ENCODE results near the gene OFD1. TPM values are rescaled to one million over a fixed set of nuclear protein-coding genes. Genes with fewer than 3 reads are reported as not detected.

The OFD1 gene
- total RNA-seq, result 49.1 TPM

GRCh38 chrX:13734278-13735172 lies at the start of gene OFD1, which contains the start of gene TRAPPC2:
OFD1 (plus strand) TSS chrX:13734748; CDS start chrX:13735072, 324 bp downstream.
TRAPPC2 (minus strand) TSS chrX:13734620; CDS start chrX:13719963, 14,657 bp downstream.
- intact Hi-C loops (cut with DNase I), result no loop called here
- H3K9me3 ChIP-seq, result no peaks in the 10 kb centered on the region
- peak within 1 kb of the TSS; percentile 91 for H3K27ac ChIP-seq
- H3K27me3 ChIP-seq, result no peaks in the 10 kb centered on the region
- H3K4me1 ChIP-seq, result no peaks in the 10 kb centered on the region
- DNase-seq (ENCODE audit: extremely low spot score in 2 of 2), result peak in 1 of 2 donors; percentile 96
- H3K36me3 ChIP-seq, result no peaks in the 10 kb centered on the region
- TF ChIP-seq POLR2AphosphoS5 (IDR thresholded peaks at IDR 0.05; ENCODE audit: insufficient read depth in 1 of 2, low read depth in 1 of 2) (peak; percentile 89 to 99), CTCF (IDR thresholded peaks at IDR 0.05) (no peak), POLR2A (IDR thresholded peaks at IDR 0.05) (peak; percentile 82 to 95)
- peak within 1 kb of the TSS; percentile 72 to 80 for H3K4me3 ChIP-seq

GRCh38 chrX:13685126-13685763 lies 49.3 kb upstream of the OFD1 start:
- Histone ChIP-seq H3K4me3 (no peak overlapping the region), H3K27me3 (no peaks in the 10 kb centered on the region), H3K27ac (no peak overlapping the region), H3K4me1 (no peaks in the 10 kb centered on the region), H3K9me3 (no peaks in the 10 kb centered on the region), H3K36me3 (no peaks in the 10 kb centered on the region)
- TF ChIP-seq POLR2AphosphoS5 (IDR thresholded peaks at IDR 0.05; ENCODE audit: insufficient read depth in 1 of 2, low read depth in 1 of 2) (no peak), CTCF (IDR thresholded peaks at IDR 0.05) (no peak), POLR2A (IDR thresholded peaks at IDR 0.05) (no peak)
- no peak for DNase-seq (ENCODE audit: extremely low spot score in 2 of 2)
- intact Hi-C loops (cut with DNase I), result no loop called here

- H3K27ac ChIP-seq, result no peak overlapping the region
- H3K9me3 ChIP-seq, result no peaks in the 10 kb centered on the region
- DNase-seq (ENCODE audit: extremely low spot score in 2 of 2), result no peak
- H3K4me3 ChIP-seq, result no peak overlapping the region
- H3K27me3 ChIP-seq, result no peaks in the 10 kb centered on the region
- TF ChIP-seq POLR2A (IDR thresholded peaks at IDR 0.05) (no peak), CTCF (IDR thresholded peaks at IDR 0.05) (no peak), POLR2AphosphoS5 (IDR thresholded peaks at IDR 0.05; ENCODE audit: insufficient read depth in 1 of 2, low read depth in 1 of 2) (no peak)
- intact Hi-C loops (cut with DNase I), result no loop called here
- H3K4me1 ChIP-seq, result peaks cover 10% of the 10 kb centered on the region
- no peaks in the 10 kb centered on the region for H3K36me3 ChIP-seq
Observed at GRCh38 chrX:13687203-13687602, 47.3 kb upstream of the OFD1 start.

GRCh38 chrX:13688384-13688957 lies 46.1 kb upstream of the OFD1 start:
- intact Hi-C loops (cut with DNase I), result no loop called here
- peak overlapping the region; percentile 60 to 74 for H3K4me3 ChIP-seq
- peak overlapping the region; percentile 82 for H3K27ac ChIP-seq
- H3K27me3 ChIP-seq, result no peaks in the 10 kb centered on the region
- TF ChIP-seq POLR2A (IDR thresholded peaks at IDR 0.05), result no peak
- TF ChIP-seq POLR2AphosphoS5 (IDR thresholded peaks at IDR 0.05; ENCODE audit: insufficient read depth in 1 of 2, low read depth in 1 of 2), result no peak
- no peak for TF ChIP-seq CTCF (IDR thresholded peaks at IDR 0.05)
- H3K4me1 ChIP-seq, result peaks cover 21% of the 10 kb centered on the region
- DNase-seq (ENCODE audit: extremely low spot score in 2 of 2), result no peak
- no peaks in the 10 kb centered on the region for H3K36me3 ChIP-seq
- H3K9me3 ChIP-seq, result no peaks in the 10 kb centered on the region

Data from vagina (tissue), 2 donors.